A549 (cell line): Measurements from ENCODE around the gene CCDC85B. TPM values are rescaled to one million over a fixed set of nuclear protein-coding genes. Genes with fewer than 3 reads are reported as not detected.
A peak's percentile ranks its signal among the peaks of the same experiment; 100 is the strongest.

Experiments
- ATAC-seq, 2 experiments: fragments of 200-7000 bp in 1 of 2; fragments of >200 bp in 1 of 2; cut with Nextera tagmentation in 1 of 2; cut with Tn5 transposase in 1 of 2; 3 replicates each; pipeline versions ENCODE4 v1.8.0 to v1.9.1; 2018 to 2020; ENCODE audit warnings: mild to moderate bottlenecking in 1 of 2, moderate library complexity in 1 of 2
- CTCF ChIA-PET: fragments of 300-600 bp; sonication (Branson Sonifier 250); formaldehyde crosslinking; extraction: SDS; loops from one replicate; lab custom pipeline; 2021; ENCODE audit warnings: antibody characterized with exemption, inconsistent platforms; lab: Yijun Ruan, JAX
- POLR2A ChIA-PET: fragments of 350-600 bp; formaldehyde crosslinking; extraction: SDS; loops from one replicate; lab custom pipeline; 2021; ENCODE audit warnings: antibody characterized with exemption, inconsistent platforms; lab: Yijun Ruan, JAX
- DNase-seq, 2 experiments: peaks; one replicate each; pipeline versions ENCODE4 v3.0.0 to v3.0.0-alpha.2; 2011 to 2016; ENCODE audit warnings: low read depth in 1 of 2, low spot score in 1 of 2
- FAIRE-seq: peaks from 2 replicates; lab custom pipeline; 2011; peaks lifted over from hg19 to GRCh38; lab: Jason Lieb, UNC
- H3K27ac ChIP-seq, 2 experiments: fragments of >200 bp; sonication (Bioruptor Twin); formaldehyde crosslinking; 3 replicates each; pipeline ENCODE4 v1.5.1; 2016 to 2017
- H3K4me1 ChIP-seq: fragments of >200 bp; sonication (Bioruptor Twin); formaldehyde crosslinking; 3 replicates; pipeline ENCODE4 v1.6.1; 2016
- H3K4me2 ChIP-seq: fragments of >200 bp; sonication (Bioruptor Twin); formaldehyde crosslinking; 3 replicates; pipeline ENCODE4 v1.6.1; 2016
- H3K4me3 ChIP-seq: fragments of >200 bp; sonication (Bioruptor Twin); formaldehyde crosslinking; 3 replicates; pipeline ENCODE4 v1.5.1; 2016
- H3K9me3 ChIP-seq: fragments of >200 bp; sonication (Bioruptor Twin); formaldehyde crosslinking; 3 replicates; pipeline ENCODE4 v1.6.1; 2016
- EHF ChIP-seq: fragments of 250-450 bp; sonication (Bioruptor Pico); IDR thresholded peaks from 2 replicates; pipeline ENCODE4 v1.5.0; 2020; ENCODE audit warnings: mild to moderate bottlenecking
- EP300 ChIP-seq, 2 experiments: fragments of >200 bp; sonication (Bioruptor Twin); formaldehyde crosslinking; IDR thresholded peaks; 2 replicates in 1 of 2; 3 replicates in 1 of 2; pipeline ENCODE4 v1.6.1; 2016 to 2017
- ESRRA ChIP-seq: fragments of 150-350 bp; IDR thresholded peaks from 2 replicates; pipeline ENCODE4 v1.6.1; 2014; ENCODE audit warnings: mild to moderate bottlenecking, low read length, borderline replicate concordance
- FOSB ChIP-seq: fragments of 250-450 bp; sonication (Bioruptor Pico); IDR thresholded peaks from 2 replicates; pipeline ENCODE4 v1.5.0; 2020; ENCODE audit warnings: mild to moderate bottlenecking, moderate library complexity
- FOSL2 ChIP-seq, 2 experiments: fragments of 450-650 bp in 1 of 2; fragments of >200 bp in 1 of 2; sonication (Bioruptor Twin) in 1 of 2; formaldehyde crosslinking; IDR thresholded peaks; 2 replicates each; pipeline versions ENCODE4 v1.5.0 to v1.6.1; 2016 to 2020; ENCODE audit warnings: mild to moderate bottlenecking in 1 of 2, moderate library complexity in 1 of 2
- FOXS1 ChIP-seq: fragments of 250-450 bp; sonication (Bioruptor Pico); IDR thresholded peaks from 2 replicates; pipeline ENCODE4 v1.5.0; 2020; ENCODE audit warnings: mild to moderate bottlenecking, moderate library complexity
- GATA3 ChIP-seq: IDR thresholded peaks from 2 replicates; pipeline ENCODE4 v1.6.1; 2012; ENCODE audit warnings: borderline replicate concordance
- HEYL ChIP-seq: fragments of 250-450 bp; sonication (Bioruptor Pico); IDR thresholded peaks from 2 replicates; pipeline ENCODE4 v1.8.0; 2021; ENCODE audit warnings: mild to moderate bottlenecking, moderate library complexity
- HMGXB4 ChIP-seq: fragments of 250-450 bp; sonication (Bioruptor Pico); IDR thresholded peaks from 2 replicates; pipeline ENCODE4 v1.5.0; 2021; ENCODE audit warnings: mild to moderate bottlenecking, moderate library complexity, borderline replicate concordance
- JUN ChIP-seq, 2 experiments: fragments of >200 bp; sonication (Bioruptor Twin); formaldehyde crosslinking; IDR thresholded peaks; 2 replicates in 1 of 2; 3 replicates in 1 of 2; pipeline ENCODE4 v1.6.1; 2016 to 2017
- JUNB ChIP-seq: fragments of >200 bp; sonication (Bioruptor Twin); formaldehyde crosslinking; IDR thresholded peaks from 2 replicates; pipeline ENCODE4 v1.6.1; 2016
- POLR2AphosphoS2 ChIP-seq: conservative IDR thresholded peaks from 2 replicates; pipeline ENCODE4 v1.6.1; 2012; ENCODE audit warnings: low read length, improper control_type of control experiment, inconsistent platforms
- RCOR1 ChIP-seq: fragments of 150-350 bp; IDR thresholded peaks from 2 replicates; pipeline ENCODE4 v1.6.1; 2014; ENCODE audit warnings: antibody characterized with exemption, low read length, low read depth
- TP53 ChIP-seq: fragments of 250-450 bp; sonication (Bioruptor Pico); IDR thresholded peaks from 2 replicates; pipeline ENCODE4 v1.5.0; 2021; ENCODE audit warnings: mild to moderate bottlenecking, moderate library complexity
- ZC3H11A ChIP-seq: fragments of 450-650 bp; IDR thresholded peaks from 2 replicates; pipeline ENCODE4 v1.6.1; 2014; ENCODE audit warnings: antibody characterized with exemption, mild to moderate bottlenecking
- WGBS: methylation state at CpG from one replicate; pipeline ENCODE4 v1.1.6; 2017; ENCODE audit errors: missing lambda C conversion rate; 5-methylcytosine and 5-hydroxymethylcytosine counted together
- polyA plus RNA-seq, 4 experiments: library from polyadenylated mRNA; depleted of rRNA in 3 of 4; stranded (reverse); fragments of >200 nt; fragmentation: RNase III in 1 of 4; extraction: RNeasy Plus Mini Kit Qiagen cat#74134 plus additional on column Dnase treatment in 1 of 4; gene quantifications; 2 replicates in 3 of 4; 3 replicates in 1 of 4; pipeline ENCODE4 v1.2.3, GENCODE V29; 2011 to 2017
- TF ChIP-seq, protein P1 (sequence below): fragments of 250-450 bp; sonication (Bioruptor Pico); IDR thresholded peaks from 2 replicates; pipeline ENCODE4 v1.5.0; 2020; ENCODE audit warnings: low read depth, mild to moderate bottlenecking, moderate library complexity
- TF ChIP-seq, protein P2 (sequence below): IDR thresholded peaks from 2 replicates; pipeline ENCODE4 v1.6.1; 2012
- TF ChIP-seq, protein P3 (sequence below): IDR thresholded peaks from 2 replicates; pipeline ENCODE4 v1.6.1; 2012

CCDC85B gene
- polyA plus RNA-seq, 2 of the 4 experiments (the other 2 are of a cell fraction), result 7.3 to 27.5 TPM

DNA sequence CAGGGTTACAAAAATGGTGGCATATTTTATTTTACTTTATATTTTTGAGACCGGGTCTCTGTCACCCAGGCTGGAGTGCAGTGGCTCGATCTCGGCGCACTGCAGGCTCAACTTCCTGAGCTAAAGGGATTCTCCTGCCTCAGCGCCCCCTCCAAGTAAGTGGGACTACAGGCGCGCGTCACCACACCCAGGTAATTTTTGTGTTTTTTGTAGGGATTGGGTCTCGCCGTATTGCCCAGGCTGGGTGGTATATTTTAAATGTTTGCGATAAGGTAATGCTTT, 10.4 kb downstream of the CCDC85B start:
- WGBS, result 87% methylated on average over 11 of the region's 11 CpGs
- peaks cover 59% of the 10 kb centered on the region for H3K4me1 ChIP-seq

GRCh38 chr11:65903068-65903481, 12.6 kb downstream of the CCDC85B start:
- no peak for FAIRE-seq
- WGBS, result 4% methylated on average over 5 of the region's 5 CpGs
- CTCF ChIA-PET, result interaction anchor here (0.6 to 31.6 kb wide), 3 partner anchors 7 to 1090 kb away, joined by 4 to 618 read pairs (median 618); partner anchors contain the start of genes C11orf68, CCDC85B, DRAP1 and FIBP
- peak; percentile 47 to 57 for ATAC-seq
- H3K9me3 ChIP-seq, result no peaks in the 10 kb centered on the region
- H3K4me2 ChIP-seq, result peak overlapping the region; percentile 68
- TF ChIP-seq, protein P1, sequence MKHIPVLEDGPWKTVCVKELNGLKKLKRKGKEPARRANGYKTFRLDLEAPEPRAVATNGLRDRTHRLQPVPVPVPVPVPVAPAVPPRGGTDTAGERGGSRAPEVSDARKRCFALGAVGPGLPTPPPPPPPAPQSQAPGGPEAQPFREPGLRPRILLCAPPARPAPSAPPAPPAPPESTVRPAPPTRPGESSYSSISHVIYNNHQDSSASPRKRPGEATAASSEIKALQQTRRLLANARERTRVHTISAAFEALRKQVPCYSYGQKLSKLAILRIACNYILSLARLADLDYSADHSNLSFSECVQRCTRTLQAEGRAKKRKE (CRISPR knock-in tag), result peak; percentile 57; the same call in 1 of the 2 replicates
- TF ChIP-seq FOXS1 (CRISPR knock-in tag) (peak; percentile 41; the same call in 1 of the 2 replicates), GATA3 (peak; percentile 75; the same call in 1 of the 2 replicates), FOSL2 (IDR thresholded peaks at IDR 0.05) (no peak), FOSL2 (CRISPR knock-in tag; IDR thresholded peaks at IDR 0.05) (peak; percentile 83), RCOR1 (no peak), EHF (CRISPR knock-in tag) (0 out of 2 replicates have a peak, but pooled peaks have one; percentile 11), JUN (IDR thresholded peaks at IDR 0.05) (peak; percentile 36 to 50; a peak in 2 of 5 replicates), EP300 (IDR thresholded peaks at IDR 0.05) (peak in 1 of 2 experiments; percentile 60; a peak in 1 of 5 replicates), JUNB (peak; percentile 45; the same call in 1 of the 2 replicates), HMGXB4 (CRISPR knock-in tag) (no peak), ESRRA (no peak), ZC3H11A (no peak), FOSB (CRISPR knock-in tag) (peak; percentile 5; the same call in 1 of the 2 replicates)
- TF ChIP-seq, protein P2, sequence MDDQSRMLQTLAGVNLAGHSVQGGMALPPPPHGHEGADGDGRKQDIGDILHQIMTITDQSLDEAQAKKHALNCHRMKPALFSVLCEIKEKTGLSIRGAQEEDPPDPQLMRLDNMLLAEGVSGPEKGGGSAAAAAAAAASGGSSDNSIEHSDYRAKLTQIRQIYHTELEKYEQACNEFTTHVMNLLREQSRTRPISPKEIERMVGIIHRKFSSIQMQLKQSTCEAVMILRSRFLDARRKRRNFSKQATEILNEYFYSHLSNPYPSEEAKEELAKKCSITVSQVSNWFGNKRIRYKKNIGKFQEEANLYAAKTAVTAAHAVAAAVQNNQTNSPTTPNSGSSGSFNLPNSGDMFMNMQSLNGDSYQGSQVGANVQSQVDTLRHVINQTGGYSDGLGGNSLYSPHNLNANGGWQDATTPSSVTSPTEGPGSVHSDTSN, result 0 out of 2 replicates have a peak, but pooled peaks have one; percentile 34
- TF ChIP-seq, protein P3, sequence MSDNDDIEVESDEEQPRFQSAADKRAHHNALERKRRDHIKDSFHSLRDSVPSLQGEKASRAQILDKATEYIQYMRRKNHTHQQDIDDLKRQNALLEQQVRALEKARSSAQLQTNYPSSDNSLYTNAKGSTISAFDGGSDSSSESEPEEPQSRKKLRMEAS, result peak; percentile 37
- TF ChIP-seq, all 56 proteins: peak for 11
- no peak overlapping the region for H3K4me3 ChIP-seq
- H3K27ac ChIP-seq, result peak overlapping the region; percentile 69 to 87
- POLR2A ChIA-PET, result interaction anchor here (0.6 to 5.7 kb wide), 4 partner anchors 12 to 15 kb away, joined by 3 to 43 read pairs (median 22); partner anchors contain the start of genes CCDC85B and FIBP
- peak; percentile 85 to 90 for DNase-seq
- peaks cover 39% of the 10 kb centered on the region for H3K4me1 ChIP-seq

More for the DNA sequence above, 10.4 kb downstream of the CCDC85B start:
- TF ChIP-seq FOXS1 (CRISPR knock-in tag) (no peak), HMGXB4 (CRISPR knock-in tag) (no peak), EHF (CRISPR knock-in tag) (no peak), HEYL (CRISPR knock-in tag) (no peak), POLR2AphosphoS2 (no peak), TP53 (CRISPR knock-in tag) (peak; percentile 69; the same call in 1 of the 2 replicates)
- TF ChIP-seq, protein P1 (CRISPR knock-in tag), result no peak
- ATAC-seq, result no peak
- FAIRE-seq, result no peak
- Histone ChIP-seq H3K27ac (peak overlapping the region in 1 of 2 experiments; percentile 97; a peak in 3 of 6 replicates), H3K4me3 (peak overlapping the region; percentile 93; the same call in 2 of the 3 replicates), H3K9me3 (no peaks in the 10 kb centered on the region), H3K4me2 (peak overlapping the region; percentile 90)
- CTCF ChIA-PET, result interaction anchor here (1.0 to 31.6 kb wide), 7 partner anchors 7 to 189 kb away, joined by 3 to 618 read pairs (median 5); partner anchors contain the start of genes C11orf68, CCDC85B, DRAP1 and FIBP
- POLR2A ChIA-PET, result interaction anchor here (0.7 to 5.7 kb wide), 10 partner anchors 8 to 49 kb away, joined by 3 to 43 read pairs (median 7); partner anchors contain the start of genes C11orf68, CCDC85B and FIBP
- no peak for DNase-seq
